Lower leg skin (tissue), 4 donors: Measurements from ENCODE around the gene SLC43A3. TPM values are rescaled to one million over a fixed set of nuclear protein-coding genes. Genes with fewer than 3 reads are reported as not detected.
"Not testable (repeated sequence)": the region's sequence is repeated elsewhere in the genome, so short reads cannot be mapped to it uniquely, and the experiment has no call there.

Source experiments
- DNase-seq, 2 donors: peaks; one replicate each; pipeline ENCODE4 v3.0.0-alpha.2; 2019; ENCODE audit warnings: low spot score in 2 of 2
- H3K4me3 ChIP-seq: fragments of 200-600 bp; sonication (generic); 2 replicates; pipeline ENCODE4 v1.5.1; 2017; ENCODE audit warnings: mild to moderate bottlenecking, low read depth; ENCODE audit not compliant: poor library complexity, severe bottlenecking
- POLR2A ChIP-seq, 2 donors: fragments of 450-650 bp; IDR thresholded peaks; one replicate each; pipeline ENCODE4 v1.6.1; 2016 to 2017; ENCODE audit warnings: antibody characterized with exemption in 2 of 2, mild to moderate bottlenecking in 1 of 2, moderate library complexity in 1 of 2
- WGBS, 2 donors: methylation state at CpG; one replicate each; pipeline ENCODE4 v1.1.5; 2018; 5-methylcytosine and 5-hydroxymethylcytosine counted together
- intact Hi-C: fragments of 100-400 bp; cut with DNase I; formaldehyde crosslinking; loops from one replicate; pipeline ENCODE4 v1.15.0; 2023; ENCODE audit warnings: low total_unique reads
- total RNA-seq, 4 donors: library from RNA; depleted of rRNA; stranded (reverse); fragments of >200 nt; gene quantifications; one replicate each; pipeline ENCODE4 v1.1.0, GENCODE V29; 2016
- TF ChIP-seq, protein P1 (sequence below), 3 donors: fragments of 450-650 bp; IDR thresholded peaks; one replicate each; pipeline ENCODE4 v1.5.1; 2016; ENCODE audit warnings: antibody characterized with exemption in 3 of 3, mild to moderate bottlenecking in 3 of 3, moderate library complexity in 2 of 3

The SLC43A3 gene
- total RNA-seq, 4 donors from 2014 or later: 12.4 to 66.4 (median 41.1) TPM

DNA sequence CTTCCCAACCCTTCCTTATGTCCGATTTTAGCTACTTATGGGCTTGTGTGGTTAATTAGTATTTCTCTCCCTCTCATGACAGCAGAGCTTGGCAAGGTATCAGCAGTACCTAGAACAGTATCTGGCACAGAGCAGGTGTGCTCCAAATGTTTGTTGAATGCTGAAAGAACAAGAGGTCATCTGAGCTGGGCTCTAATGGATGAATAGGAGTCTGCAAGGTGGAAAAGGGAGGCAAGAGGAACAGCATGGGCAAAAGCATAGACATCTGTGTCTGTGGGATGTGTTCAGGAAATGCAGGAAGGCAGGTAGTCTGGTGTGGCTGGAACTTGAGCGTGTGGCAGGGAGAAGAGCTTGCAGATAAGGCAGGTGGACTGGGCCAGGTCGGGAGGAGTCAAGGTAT is 65.0 kb downstream of the SLC43A3 start:
- no peak overlapping the region for H3K4me3 ChIP-seq
- intact Hi-C loops: no loop called here
- WGBS, 2 donors: 80 to 85% methylated on average over 3 of the region's 3 CpGs
- no peak for DNase-seq
- no peak for TF ChIP-seq POLR2A (IDR thresholded peaks at IDR 0.05)

DNA sequence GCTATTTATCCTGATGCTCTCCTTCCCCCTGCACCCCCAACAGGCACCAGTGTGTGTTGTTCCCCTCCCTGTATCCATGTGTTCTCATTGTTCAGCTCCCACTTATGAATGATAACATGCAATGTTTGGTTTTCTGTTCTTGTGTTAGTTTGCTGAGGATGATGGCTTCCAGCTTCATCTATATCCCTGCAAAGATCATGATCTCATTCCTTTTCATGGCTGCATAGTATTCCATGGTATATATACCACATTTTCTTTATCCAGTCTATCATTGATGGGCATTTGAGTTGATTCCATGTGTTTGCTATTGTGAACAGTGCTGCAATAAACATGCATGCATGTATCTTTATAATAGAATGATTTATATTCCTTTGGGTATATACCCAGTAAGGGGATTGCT is 65.5 kb downstream of the SLC43A3 start:
- DNase-seq, H3K4me3 ChIP-seq, intact Hi-C loops: not testable (repeated sequence)

DNA sequence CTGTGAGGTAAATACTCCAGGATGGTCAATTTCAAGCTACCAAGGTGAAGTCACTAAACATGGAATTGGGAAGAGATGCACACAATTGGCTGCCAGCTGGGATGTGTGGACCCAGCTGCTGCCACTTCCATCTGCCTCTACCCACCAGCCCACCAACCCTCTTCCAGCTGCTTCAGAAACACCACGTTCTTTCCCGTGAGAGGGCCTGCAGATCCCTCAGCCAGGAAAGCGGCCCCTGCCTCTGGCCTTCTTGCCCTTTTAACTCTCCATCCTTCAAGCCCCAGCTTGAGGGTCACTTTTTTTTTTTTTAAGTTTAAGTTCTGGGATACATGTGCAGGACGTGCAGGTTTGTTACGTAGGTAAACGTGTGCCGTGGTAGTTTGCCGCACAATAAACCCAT is 65.9 kb downstream of the SLC43A3 start:
- WGBS, 2 donors: 95% methylated on average over 8 of the region's 8 CpGs
- DNase-seq: no peak
- intact Hi-C loops: no loop called here
- TF ChIP-seq, protein P1, sequence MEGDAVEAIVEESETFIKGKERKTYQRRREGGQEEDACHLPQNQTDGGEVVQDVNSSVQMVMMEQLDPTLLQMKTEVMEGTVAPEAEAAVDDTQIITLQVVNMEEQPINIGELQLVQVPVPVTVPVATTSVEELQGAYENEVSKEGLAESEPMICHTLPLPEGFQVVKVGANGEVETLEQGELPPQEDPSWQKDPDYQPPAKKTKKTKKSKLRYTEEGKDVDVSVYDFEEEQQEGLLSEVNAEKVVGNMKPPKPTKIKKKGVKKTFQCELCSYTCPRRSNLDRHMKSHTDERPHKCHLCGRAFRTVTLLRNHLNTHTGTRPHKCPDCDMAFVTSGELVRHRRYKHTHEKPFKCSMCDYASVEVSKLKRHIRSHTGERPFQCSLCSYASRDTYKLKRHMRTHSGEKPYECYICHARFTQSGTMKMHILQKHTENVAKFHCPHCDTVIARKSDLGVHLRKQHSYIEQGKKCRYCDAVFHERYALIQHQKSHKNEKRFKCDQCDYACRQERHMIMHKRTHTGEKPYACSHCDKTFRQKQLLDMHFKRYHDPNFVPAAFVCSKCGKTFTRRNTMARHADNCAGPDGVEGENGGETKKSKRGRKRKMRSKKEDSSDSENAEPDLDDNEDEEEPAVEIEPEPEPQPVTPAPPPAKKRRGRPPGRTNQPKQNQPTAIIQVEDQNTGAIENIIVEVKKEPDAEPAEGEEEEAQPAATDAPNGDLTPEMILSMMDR (IDR thresholded peaks at IDR 0.05): no peak
- TF ChIP-seq POLR2A (IDR thresholded peaks at IDR 0.05): no peak
- no peak overlapping the region for H3K4me3 ChIP-seq

DNA sequence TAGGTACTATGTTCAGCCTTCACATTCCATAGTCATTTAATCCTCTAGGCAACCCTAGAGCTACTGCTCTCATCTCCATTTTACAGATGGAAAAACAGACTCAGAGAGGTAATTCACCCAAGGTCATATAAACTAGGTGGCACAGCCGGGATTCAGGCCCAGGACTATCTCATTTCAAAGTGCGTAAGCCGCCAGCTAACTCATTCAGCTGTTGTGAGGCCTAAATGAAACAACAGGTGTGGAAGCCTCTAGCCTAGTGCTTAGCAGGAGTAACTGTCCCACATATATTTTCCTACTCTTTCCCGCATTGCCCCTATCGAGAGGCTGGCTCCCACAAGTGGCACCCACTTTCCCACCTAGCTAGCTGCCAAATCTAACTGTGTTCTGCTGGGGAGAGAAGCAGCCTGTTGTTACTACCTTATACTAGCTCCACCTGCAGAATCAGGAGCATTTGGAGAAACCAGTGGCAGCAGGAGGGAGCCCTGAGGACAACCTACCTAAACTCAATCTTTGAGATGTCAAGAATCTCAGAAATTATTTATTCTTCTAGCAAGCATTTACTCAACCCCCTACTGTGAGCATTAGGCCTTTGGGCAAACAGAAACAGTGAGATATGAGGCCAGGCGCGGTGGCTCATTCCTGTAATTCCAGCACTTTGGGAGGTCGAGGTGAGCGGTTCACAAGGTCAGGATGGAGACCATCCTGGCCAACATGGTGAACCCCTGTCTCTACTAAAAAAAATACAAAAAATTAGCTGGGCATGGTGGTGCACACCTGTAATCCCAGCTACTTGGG is 66.8 kb downstream of the SLC43A3 start:
- intact Hi-C loops: no loop called here

DNA sequence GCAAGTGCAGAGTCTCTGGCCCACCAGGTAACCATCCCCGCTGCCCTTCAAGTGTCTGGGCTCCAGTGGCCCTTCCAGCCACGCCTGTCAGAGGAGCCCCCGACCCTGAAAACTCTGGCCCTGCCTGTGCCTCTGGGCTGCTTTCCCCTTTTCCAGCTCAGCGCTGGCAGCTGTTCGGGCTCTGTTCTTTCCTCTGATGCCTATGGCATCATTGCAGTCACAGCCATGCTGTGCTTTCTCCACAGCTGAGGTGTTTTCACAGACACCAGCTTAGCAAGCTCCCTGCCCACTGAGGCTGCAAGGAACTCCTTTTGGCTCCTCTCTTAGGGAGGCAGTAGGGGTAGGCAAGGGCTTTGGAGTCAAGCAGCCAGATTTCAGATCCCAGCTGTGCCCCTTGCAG is 67.5 kb downstream of the SLC43A3 start:
- WGBS, 2 donors: 62 to 66% methylated on average over 5 of the region's 5 CpGs
- no peak for DNase-seq
- H3K4me3 ChIP-seq: no peak overlapping the region
- intact Hi-C loops: no loop called here
- TF ChIP-seq POLR2A (IDR thresholded peaks at IDR 0.05): no peak
- TF ChIP-seq, protein P1 (IDR thresholded peaks at IDR 0.05): no peak

More for the DNA sequence above, 66.8 kb downstream of the SLC43A3 start:
- TF ChIP-seq, protein P1 (IDR thresholded peaks at IDR 0.05): no peak
- no peak for TF ChIP-seq POLR2A (IDR thresholded peaks at IDR 0.05)
- WGBS, 2 donors: 78 to 84% methylated on average over 9 of the region's 9 CpGs
- H3K4me3 ChIP-seq: no peak overlapping the region
- no peak for DNase-seq

DNA sequence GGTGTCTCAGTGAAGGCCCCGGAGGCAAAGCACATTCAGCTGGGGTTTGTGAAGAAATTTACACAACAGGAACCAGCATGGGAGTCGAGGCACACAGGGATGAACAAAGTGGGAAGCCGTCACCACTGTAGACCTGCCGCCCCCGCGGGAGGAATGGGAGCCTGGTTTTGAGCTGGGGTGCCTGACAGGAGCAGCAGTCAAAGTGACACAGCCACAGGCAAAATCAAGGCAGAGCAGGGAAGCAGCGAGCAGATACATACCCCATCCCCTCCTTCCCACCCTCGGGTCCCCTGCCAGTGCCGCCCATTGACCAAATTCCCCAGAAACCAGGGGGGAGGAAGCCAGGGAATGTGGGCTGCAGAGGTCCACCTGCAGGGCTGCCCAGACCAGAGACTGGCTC is 67.9 kb downstream of the SLC43A3 start:
- H3K4me3 ChIP-seq: no peak overlapping the region
- intact Hi-C loops: no loop called here
- TF ChIP-seq POLR2A (IDR thresholded peaks at IDR 0.05): no peak
- TF ChIP-seq, protein P1 (IDR thresholded peaks at IDR 0.05): no peak
- WGBS, 2 donors: 64 to 69% methylated on average over 9 of the region's 9 CpGs
- DNase-seq: no peak

DNA sequence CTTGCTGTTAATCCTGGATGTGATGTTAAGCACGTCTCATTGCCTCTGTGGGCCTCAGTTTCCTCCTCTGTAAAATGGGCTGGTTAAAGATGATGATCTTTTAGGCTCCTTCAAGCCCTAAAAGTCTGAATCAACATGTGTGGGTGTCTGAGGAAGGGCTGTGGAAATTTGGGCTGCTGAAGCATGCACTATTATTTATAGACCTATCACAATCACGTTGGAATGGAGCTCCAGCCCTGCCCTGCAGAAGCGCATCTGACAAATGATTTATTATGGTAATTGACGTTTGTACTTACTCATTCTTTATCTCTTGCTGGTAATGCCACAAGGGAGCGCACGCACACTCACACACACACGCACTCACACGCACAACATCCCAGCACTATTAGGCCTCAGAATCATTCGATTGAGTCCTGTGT is 68.4 kb downstream of the SLC43A3 start:
- H3K4me3 ChIP-seq: no peak overlapping the region
- no peak for DNase-seq
- 41 to 56% methylated on average over 9 of the region's 9 CpGs for WGBS, 2 donors
- TF ChIP-seq, protein P1 (IDR thresholded peaks at IDR 0.05): no peak
- TF ChIP-seq POLR2A (IDR thresholded peaks at IDR 0.05): no peak
- intact Hi-C loops: no loop called here
